Astrocyte of the cerebellum (primary cell): ENCODE results near the gene CSNK2A2.

ENCODE experiments used
- DNase-seq: peaks from one replicate; pipeline ENCODE4 v3.0.0-alpha.2; 2011; ENCODE audit warnings: low read depth
- H3K4me3 ChIP-seq: 2 replicates; pipeline ENCODE4 v1.5.1; 2011; ENCODE audit warnings: mild to moderate bottlenecking, low read depth, low read length, moderate library complexity
- in situ Hi-C: cut with HindIII; loops from 2 replicates; pipeline ENCODE4 v1.10.0; 2017; ENCODE audit warnings: low sequenced_read_pairs
- TF ChIP-seq, protein P1 (sequence below): IDR thresholded peaks from 2 replicates; pipeline ENCODE4 v1.5.1; 2012; ENCODE audit warnings: low read length, low read depth, moderate library complexity, mild to moderate bottlenecking; ENCODE audit errors: missing control alignments

The CSNK2A2 gene

DNA sequence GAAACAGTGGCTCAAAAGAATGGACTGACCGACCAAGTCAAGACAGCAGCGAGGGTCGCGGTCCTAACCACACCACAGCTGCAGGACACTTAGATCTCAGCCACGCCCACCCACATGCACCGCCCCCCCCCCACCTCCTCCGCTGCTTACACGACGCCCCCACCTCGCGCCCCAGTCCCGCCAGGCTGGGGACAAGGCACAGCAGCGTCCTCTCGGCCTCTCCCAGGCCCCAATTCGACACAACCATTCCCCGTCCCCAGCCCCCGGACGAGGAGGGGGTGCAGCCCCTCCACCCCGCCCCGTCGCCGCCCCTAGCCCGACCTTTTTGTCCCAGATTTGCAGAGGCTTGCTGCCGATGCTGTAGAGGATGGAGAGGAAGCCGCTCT is 69.2 kb downstream of the CSNK2A2 start:
- in situ Hi-C loops: no loop called here
- TF ChIP-seq, protein P1, sequence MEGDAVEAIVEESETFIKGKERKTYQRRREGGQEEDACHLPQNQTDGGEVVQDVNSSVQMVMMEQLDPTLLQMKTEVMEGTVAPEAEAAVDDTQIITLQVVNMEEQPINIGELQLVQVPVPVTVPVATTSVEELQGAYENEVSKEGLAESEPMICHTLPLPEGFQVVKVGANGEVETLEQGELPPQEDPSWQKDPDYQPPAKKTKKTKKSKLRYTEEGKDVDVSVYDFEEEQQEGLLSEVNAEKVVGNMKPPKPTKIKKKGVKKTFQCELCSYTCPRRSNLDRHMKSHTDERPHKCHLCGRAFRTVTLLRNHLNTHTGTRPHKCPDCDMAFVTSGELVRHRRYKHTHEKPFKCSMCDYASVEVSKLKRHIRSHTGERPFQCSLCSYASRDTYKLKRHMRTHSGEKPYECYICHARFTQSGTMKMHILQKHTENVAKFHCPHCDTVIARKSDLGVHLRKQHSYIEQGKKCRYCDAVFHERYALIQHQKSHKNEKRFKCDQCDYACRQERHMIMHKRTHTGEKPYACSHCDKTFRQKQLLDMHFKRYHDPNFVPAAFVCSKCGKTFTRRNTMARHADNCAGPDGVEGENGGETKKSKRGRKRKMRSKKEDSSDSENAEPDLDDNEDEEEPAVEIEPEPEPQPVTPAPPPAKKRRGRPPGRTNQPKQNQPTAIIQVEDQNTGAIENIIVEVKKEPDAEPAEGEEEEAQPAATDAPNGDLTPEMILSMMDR: no peak
- DNase-seq: no peak
- H3K4me3 ChIP-seq: peak overlapping the region; percentile 93

DNA sequence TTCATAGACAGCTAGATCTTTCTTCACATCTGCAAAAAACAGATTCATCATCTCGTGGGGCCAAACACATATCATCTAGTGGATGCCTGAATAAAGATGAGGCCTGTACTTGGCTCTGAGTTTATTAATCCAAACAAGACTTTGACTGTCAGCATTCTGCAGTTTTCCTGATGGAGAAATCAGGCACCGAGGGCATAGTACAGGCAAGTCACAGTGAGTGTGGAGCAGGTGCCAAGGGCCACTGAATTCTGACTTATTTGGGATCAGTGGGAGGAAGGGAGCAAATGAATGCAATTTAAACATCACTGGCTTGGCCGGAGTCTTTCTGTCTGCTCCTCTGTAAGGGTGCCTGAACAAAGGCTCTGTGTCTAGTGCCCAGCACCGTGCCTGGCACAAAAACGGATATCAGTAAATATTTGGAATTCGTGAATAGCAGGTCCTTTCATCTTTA is 69.7 kb downstream of the CSNK2A2 start:
- H3K4me3 ChIP-seq: peak overlapping the region; percentile 93
- TF ChIP-seq, protein P1: no peak
- no peak for DNase-seq
- in situ Hi-C loops: no loop called here

DNA sequence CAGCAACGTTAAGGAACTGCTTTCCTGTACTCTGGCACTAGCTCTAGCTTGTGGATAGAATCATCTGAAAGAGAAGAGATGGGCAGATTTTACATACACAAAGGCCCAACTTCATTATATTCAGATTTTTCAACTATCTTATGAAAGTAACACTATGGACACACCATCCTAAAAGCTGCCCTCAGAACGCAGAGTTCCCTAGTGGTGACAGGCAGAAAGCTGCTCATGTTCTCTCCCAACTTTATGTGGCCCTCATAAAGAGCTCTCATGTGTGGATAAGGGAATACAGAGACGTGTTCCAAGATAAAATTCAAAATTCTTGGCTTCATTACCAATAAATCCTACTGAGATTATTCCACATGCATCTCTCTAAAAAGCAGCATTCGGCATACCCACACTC is 70.3 kb downstream of the CSNK2A2 start:
- TF ChIP-seq, protein P1: peak; percentile 41
- peak overlapping the region; percentile 93 for H3K4me3 ChIP-seq
- in situ Hi-C loops: no loop called here
- DNase-seq: no peak

DNA sequence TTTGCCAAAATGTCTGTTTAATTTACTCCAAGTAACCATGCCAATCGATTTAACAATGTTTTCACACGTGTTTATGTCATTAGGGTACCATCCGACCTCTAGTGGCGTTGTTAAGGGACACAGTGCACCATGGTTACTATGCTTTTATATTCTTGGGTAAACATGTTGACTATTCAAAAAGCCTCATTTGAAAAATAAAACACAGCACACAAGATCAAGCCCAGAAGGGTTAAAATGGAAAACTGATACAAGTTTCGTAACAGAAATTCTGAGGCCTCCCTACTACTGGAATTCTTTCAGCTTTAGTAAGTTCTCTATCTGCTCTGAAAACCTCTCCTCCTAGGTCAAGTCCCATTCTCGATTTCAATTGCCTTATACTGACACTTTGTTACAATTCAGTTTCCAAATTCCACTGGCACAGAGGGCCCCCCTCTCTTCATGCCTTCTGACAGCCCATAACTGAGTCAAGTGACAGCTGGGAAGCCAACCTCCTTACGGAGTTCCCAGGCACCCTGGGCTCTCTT is 70.8 kb downstream of the CSNK2A2 start:
- DNase-seq: peak; percentile 27
- in situ Hi-C loops: no loop called here
- TF ChIP-seq, protein P1: peak; percentile 17
- peak overlapping the region; percentile 93 for H3K4me3 ChIP-seq

DNA sequence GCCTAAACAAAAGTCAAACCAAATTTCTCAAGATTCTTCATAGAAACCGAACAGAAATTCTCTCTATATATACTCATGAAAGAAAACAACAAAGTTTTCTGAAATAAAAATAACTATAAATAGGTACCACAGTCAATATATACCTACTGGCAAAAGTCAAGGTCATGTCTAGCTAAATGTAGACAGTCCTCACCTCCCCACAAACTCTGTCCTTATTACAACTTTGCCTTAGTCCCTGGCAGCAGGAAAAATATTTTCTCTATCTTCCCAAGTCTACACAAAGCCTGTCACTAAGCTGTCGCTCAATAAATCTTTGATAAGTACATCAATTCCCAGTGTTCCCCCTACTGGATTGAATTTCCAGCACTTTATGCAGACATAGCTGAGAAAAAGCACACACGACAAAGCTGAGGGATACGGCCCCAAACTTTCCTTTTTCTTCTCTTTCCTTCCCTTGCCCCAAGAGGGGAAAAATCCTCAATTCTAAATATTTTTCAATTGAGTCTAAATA is 71.4 kb downstream of the CSNK2A2 start:
- in situ Hi-C loops: no loop called here
- TF ChIP-seq, protein P1: no peak
- no peak for DNase-seq
- H3K4me3 ChIP-seq: peak overlapping the region; percentile 9

DNA sequence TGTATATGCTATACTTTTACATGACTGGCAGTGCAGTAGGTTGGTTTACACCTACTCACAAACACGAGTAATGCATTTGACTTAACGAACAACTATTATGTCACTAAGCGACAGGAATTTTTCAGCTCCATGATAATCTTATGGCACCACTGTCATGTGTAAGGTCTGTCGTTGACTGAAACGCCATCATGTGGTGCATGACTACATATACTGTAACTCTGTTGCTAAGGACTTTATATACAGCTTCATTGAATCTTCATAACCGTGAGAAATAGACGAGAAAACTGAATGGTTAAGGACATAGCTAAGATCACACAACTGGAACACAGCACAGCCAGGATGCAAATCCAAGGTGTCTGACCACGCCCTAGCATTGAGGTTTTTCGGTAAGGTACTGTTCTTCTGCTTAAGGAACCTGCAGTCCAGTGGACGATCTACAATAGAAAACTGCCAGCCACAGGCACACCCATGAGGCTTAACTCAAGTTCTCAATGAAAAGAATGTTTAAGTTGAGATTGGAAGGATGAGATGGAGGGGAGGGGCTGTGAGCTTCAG is 72.0 kb downstream of the CSNK2A2 start:
- H3K4me3 ChIP-seq: no peak overlapping the region
- no peak for DNase-seq
- TF ChIP-seq, protein P1: no peak
- in situ Hi-C loops: no loop called here
